ENCODE results near the gene PRUNE2. TPM values are rescaled to one million over a fixed set of nuclear protein-coding genes. Genes with fewer than 3 reads are reported as not detected.

The PRUNE2 gene
- total and polyA plus RNA-seq, 4 donors, result 1.3 to 4.5 (median 1.6) TPM

- no peaks in the 10 kb centered on the region for H3K9me3 ChIP-seq (ENCODE audit: control insufficient read depth in 4 of 4, low read length in 3 of 4)
- no peaks in the 10 kb centered on the region for H3K4me1 ChIP-seq (ENCODE audit: control insufficient read depth in 4 of 4, insufficient read depth in 4 of 4, low read length in 3 of 4)
- H3K36me3 ChIP-seq (ENCODE audit: control insufficient read depth in 4 of 4, insufficient read depth in 3 of 4, low read depth in 1 of 4, low read length in 3 of 4), result no peaks in the 10 kb centered on the region
- no peak overlapping the region for H3K9ac ChIP-seq (ENCODE audit: low read depth in 1 of 2, low read length in 2 of 2)
- no peak overlapping the region for H3K4me3 ChIP-seq (ENCODE audit: low read depth in 1 of 3, low read length in 3 of 3)
- WGBS, result 93% methylated on average over 3 of the region's 3 CpGs
- H3K27me3 ChIP-seq (ENCODE audit: control insufficient read depth in 4 of 4, insufficient read depth in 4 of 4, low read length in 3 of 4), result peaks cover 0 to 4% (median 0%) of the 10 kb centered on the region in 4 donors
- H3K27ac ChIP-seq (ENCODE audit: low read depth in 1 of 2, low read length in 2 of 2), result no peak overlapping the region
- TF ChIP-seq, protein P1, sequence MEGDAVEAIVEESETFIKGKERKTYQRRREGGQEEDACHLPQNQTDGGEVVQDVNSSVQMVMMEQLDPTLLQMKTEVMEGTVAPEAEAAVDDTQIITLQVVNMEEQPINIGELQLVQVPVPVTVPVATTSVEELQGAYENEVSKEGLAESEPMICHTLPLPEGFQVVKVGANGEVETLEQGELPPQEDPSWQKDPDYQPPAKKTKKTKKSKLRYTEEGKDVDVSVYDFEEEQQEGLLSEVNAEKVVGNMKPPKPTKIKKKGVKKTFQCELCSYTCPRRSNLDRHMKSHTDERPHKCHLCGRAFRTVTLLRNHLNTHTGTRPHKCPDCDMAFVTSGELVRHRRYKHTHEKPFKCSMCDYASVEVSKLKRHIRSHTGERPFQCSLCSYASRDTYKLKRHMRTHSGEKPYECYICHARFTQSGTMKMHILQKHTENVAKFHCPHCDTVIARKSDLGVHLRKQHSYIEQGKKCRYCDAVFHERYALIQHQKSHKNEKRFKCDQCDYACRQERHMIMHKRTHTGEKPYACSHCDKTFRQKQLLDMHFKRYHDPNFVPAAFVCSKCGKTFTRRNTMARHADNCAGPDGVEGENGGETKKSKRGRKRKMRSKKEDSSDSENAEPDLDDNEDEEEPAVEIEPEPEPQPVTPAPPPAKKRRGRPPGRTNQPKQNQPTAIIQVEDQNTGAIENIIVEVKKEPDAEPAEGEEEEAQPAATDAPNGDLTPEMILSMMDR (IDR thresholded peaks at IDR 0.05; ENCODE audit: low read depth, low read length, missing input control), result no peak
- TF ChIP-seq NR2F2 (IDR thresholded peaks at IDR 0.05) (no peak), FOXA2 (IDR thresholded peaks at IDR 0.05) (no peak), YY1 (IDR thresholded peaks at IDR 0.05) (no peak), GABPA (IDR thresholded peaks at IDR 0.05 in 1 of 2, conservative IDR thresholded peaks at IDR 0.05 in 1 of 2) (no peak), EGR1 (IDR thresholded peaks at IDR 0.05; ENCODE audit: low read depth in 2 of 2) (no peak), HNF4G (IDR thresholded peaks at IDR 0.05) (no peak), FOXA1 (IDR thresholded peaks at IDR 0.05) (no peak), RAD21 (IDR thresholded peaks at IDR 0.05) (no peak), JUND (IDR thresholded peaks at IDR 0.05) (no peak)
- TF ChIP-seq, protein P2, sequence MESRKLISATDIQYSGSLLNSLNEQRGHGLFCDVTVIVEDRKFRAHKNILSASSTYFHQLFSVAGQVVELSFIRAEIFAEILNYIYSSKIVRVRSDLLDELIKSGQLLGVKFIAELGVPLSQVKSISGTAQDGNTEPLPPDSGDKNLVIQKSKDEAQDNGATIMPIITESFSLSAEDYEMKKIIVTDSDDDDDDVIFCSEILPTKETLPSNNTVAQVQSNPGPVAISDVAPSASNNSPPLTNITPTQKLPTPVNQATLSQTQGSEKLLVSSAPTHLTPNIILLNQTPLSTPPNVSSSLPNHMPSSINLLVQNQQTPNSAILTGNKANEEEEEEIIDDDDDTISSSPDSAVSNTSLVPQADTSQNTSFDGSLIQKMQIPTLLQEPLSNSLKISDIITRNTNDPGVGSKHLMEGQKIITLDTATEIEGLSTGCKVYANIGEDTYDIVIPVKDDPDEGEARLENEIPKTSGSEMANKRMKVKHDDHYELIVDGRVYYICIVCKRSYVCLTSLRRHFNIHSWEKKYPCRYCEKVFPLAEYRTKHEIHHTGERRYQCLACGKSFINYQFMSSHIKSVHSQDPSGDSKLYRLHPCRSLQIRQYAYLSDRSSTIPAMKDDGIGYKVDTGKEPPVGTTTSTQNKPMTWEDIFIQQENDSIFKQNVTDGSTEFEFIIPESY (IDR thresholded peaks at IDR 0.05), result no peak
- TF ChIP-seq, protein P3, sequence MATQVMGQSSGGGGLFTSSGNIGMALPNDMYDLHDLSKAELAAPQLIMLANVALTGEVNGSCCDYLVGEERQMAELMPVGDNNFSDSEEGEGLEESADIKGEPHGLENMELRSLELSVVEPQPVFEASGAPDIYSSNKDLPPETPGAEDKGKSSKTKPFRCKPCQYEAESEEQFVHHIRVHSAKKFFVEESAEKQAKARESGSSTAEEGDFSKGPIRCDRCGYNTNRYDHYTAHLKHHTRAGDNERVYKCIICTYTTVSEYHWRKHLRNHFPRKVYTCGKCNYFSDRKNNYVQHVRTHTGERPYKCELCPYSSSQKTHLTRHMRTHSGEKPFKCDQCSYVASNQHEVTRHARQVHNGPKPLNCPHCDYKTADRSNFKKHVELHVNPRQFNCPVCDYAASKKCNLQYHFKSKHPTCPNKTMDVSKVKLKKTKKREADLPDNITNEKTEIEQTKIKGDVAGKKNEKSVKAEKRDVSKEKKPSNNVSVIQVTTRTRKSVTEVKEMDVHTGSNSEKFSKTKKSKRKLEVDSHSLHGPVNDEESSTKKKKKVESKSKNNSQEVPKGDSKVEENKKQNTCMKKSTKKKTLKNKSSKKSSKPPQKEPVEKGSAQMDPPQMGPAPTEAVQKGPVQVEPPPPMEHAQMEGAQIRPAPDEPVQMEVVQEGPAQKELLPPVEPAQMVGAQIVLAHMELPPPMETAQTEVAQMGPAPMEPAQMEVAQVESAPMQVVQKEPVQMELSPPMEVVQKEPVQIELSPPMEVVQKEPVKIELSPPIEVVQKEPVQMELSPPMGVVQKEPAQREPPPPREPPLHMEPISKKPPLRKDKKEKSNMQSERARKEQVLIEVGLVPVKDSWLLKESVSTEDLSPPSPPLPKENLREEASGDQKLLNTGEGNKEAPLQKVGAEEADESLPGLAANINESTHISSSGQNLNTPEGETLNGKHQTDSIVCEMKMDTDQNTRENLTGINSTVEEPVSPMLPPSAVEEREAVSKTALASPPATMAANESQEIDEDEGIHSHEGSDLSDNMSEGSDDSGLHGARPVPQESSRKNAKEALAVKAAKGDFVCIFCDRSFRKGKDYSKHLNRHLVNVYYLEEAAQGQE (IDR thresholded peaks at IDR 0.05), result no peak
- no peak for DNase-seq (ENCODE audit: low spot score)
These were observed 77.5 kb downstream of the PRUNE2 start for GRCh38 chr9:76828447-76828846.

- Histone ChIP-seq H3K27me3 (ENCODE audit: control insufficient read depth in 4 of 4, insufficient read depth in 4 of 4, low read length in 3 of 4) (peaks cover 0 to 4% (median 0%) of the 10 kb centered on the region in 4 donors), H3K36me3 (ENCODE audit: control insufficient read depth in 4 of 4, insufficient read depth in 3 of 4, low read depth in 1 of 4, low read length in 3 of 4) (no peaks in the 10 kb centered on the region), H3K9me3 (ENCODE audit: control insufficient read depth in 4 of 4, low read length in 3 of 4) (no peaks in the 10 kb centered on the region), H3K9ac (ENCODE audit: low read depth in 1 of 2, low read length in 2 of 2) (no peak overlapping the region), H3K4me1 (ENCODE audit: control insufficient read depth in 4 of 4, insufficient read depth in 4 of 4, low read length in 3 of 4) (no peaks in the 10 kb centered on the region), H3K27ac (ENCODE audit: low read depth in 1 of 2, low read length in 2 of 2) (no peak overlapping the region), H3K4me3 (ENCODE audit: low read depth in 1 of 3, low read length in 3 of 3) (no peak overlapping the region)
- WGBS, result 48% methylated on average over 9 of the region's 9 CpGs
- DNase-seq (ENCODE audit: low spot score), result no peak
- TF ChIP-seq JUND (IDR thresholded peaks at IDR 0.05) (no peak), GABPA (IDR thresholded peaks at IDR 0.05 in 1 of 2, conservative IDR thresholded peaks at IDR 0.05 in 1 of 2) (no peak), SP1 (IDR thresholded peaks at IDR 0.05) (no peak), HNF4A (conservative IDR thresholded peaks at IDR 0.05) (no peak), TAF1 (conservative IDR thresholded peaks at IDR 0.05) (no peak), FOXA2 (IDR thresholded peaks at IDR 0.05) (no peak), FOXA1 (IDR thresholded peaks at IDR 0.05) (no peak), HNF4G (IDR thresholded peaks at IDR 0.05) (no peak), YY1 (IDR thresholded peaks at IDR 0.05) (no peak), RAD21 (IDR thresholded peaks at IDR 0.05) (no peak), EGR1 (IDR thresholded peaks at IDR 0.05; ENCODE audit: low read depth in 2 of 2) (no peak), NR2F2 (IDR thresholded peaks at IDR 0.05) (no peak), RXRA (IDR thresholded peaks at IDR 0.05) (no peak)
- TF ChIP-seq, protein P3 (IDR thresholded peaks at IDR 0.05), result no peak
- TF ChIP-seq, protein P2 (IDR thresholded peaks at IDR 0.05), result no peak
- TF ChIP-seq, protein P4, sequence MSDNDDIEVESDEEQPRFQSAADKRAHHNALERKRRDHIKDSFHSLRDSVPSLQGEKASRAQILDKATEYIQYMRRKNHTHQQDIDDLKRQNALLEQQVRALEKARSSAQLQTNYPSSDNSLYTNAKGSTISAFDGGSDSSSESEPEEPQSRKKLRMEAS (IDR thresholded peaks at IDR 0.05), result no peak
These were observed 78.4 kb downstream of the PRUNE2 start for GRCh38 chr9:76827296-76828080.
